GM20431 (cell line): ENCODE results near the gene DCC.
"Not testable (repeated sequence)": the region's sequence is repeated elsewhere in the genome, so short reads cannot be mapped to it uniquely, and the experiment has no call there.

Experiments
- in situ Hi-C: fragments of 300-500 bp; cut with MseI, MboI; formaldehyde crosslinking; loops from one replicate; pipeline ENCODE4 v1.15.0; 2020; ENCODE audit warnings: low sequenced_read_pairs; ENCODE audit not compliant: unreplicated experiment

The DCC gene

GRCh38 chr18:53511725-53512124, 1171.7 kb downstream of the DCC start:
- in situ Hi-C loops, result not testable (repeated sequence)

DNA sequence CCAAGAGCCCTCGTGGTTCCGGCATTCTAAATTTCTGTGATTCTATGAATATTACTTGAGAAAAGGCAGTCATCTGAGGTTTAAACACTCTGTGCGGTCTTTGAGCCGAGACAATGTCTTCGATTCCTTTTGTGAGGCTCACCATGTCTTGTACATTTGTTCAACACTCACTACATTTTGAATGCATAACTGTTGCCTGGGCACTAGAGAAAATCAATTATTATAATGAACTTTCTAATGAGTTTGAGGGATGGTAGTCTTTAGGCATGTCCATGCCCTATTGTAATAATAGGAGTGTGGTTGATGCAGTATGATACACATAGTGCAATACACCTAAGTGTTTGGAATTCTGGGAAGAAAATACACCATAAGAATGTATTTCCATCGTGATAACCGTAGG, 1181.1 kb downstream of the DCC start:
- in situ Hi-C loops, result no loop called here

GRCh38 chr18:53526101-53526870, 1186.3 kb downstream of the DCC start:
- in situ Hi-C loops, result no loop called here

DNA sequence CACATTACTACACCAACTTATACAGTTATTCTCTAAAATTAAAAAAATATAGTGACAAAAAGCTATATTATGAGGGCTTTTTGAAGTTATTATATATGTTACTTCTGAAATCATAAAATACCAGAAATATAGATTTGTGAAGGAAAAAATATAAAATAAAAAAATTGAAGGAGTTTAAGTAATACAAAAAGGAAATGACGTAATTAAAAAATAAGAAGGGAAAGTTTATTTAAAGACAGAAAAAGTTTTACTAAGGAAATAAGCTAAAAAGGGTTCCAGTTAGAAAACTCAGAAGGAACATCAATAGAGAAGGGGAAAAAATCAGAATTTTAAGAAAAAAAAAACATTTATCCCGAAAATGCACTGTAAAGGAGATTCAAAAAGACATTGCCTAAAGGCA, 1187.4 kb downstream of the DCC start:
- in situ Hi-C loops, result no loop called here

DNA sequence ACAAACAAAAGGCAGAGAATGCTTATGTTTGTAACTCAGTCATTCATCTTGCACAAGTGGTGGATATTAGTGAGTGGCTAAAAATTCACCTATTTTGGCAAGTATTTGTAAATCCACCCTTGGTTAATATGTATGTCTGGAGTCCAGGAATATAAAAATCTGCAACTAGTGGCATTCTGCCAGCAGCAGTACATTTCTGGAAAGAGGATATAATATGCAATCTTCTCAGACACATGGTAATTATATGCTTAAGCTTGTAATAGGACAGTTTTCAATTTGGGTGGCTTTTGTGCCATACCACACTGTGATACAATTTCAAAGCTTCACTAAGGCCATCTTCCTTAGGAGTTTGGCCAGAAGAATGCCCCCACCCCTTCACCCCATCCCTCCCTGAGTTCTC, 1191.2 kb downstream of the DCC start:
- in situ Hi-C loops, result no loop called here

DNA sequence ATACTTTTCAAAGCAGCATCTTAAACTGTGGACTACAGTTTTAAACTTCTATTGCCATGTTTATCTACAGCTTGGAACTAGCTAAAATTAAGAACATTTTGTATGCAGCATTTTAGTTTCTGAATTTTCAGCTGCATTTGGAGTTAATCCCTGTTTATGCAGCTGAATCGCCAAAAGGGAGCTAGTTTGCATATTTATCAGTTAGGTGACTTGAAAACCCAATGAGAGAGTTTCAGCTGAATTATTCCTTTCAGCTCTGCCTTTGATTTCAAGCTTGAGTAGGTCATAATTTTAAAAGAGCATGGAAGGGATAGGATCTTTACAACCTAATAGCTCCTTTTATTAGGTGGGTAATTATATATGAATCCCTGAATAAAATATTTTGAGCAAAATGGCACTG, 1191.9 kb downstream of the DCC start:
- in situ Hi-C loops, result no loop called here

- in situ Hi-C loops, result no loop called here
These were observed 1194.2 kb downstream of the DCC start for GRCh38 chr18:53534203-53534602.

- in situ Hi-C loops, result no loop called here
These were observed 1194.7 kb downstream of the DCC start for GRCh38 chr18:53534695-53535094.

DNA sequence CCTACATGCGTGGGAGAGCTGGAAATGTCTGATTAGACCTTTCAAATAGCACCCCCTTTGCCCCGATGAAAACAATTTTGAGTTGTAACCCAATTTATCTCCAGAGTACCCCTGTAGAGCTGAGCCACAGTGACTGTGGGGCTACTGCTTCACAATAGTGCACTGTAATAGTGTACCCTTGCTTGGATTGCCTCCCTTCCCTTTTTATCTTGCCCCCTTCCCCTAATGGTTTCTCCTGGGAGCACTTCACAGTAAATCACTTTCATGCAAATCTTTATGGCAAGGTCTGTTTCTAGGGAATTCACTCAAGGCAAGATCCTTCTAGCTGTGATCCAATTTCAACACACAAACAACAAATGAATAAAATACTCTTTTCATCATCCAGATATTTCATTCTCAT, 1196.9 kb downstream of the DCC start:
- in situ Hi-C loops, result no loop called here

- in situ Hi-C loops, result no loop called here
These were observed 1201.9 kb downstream of the DCC start for GRCh38 chr18:53541924-53542323.

DNA sequence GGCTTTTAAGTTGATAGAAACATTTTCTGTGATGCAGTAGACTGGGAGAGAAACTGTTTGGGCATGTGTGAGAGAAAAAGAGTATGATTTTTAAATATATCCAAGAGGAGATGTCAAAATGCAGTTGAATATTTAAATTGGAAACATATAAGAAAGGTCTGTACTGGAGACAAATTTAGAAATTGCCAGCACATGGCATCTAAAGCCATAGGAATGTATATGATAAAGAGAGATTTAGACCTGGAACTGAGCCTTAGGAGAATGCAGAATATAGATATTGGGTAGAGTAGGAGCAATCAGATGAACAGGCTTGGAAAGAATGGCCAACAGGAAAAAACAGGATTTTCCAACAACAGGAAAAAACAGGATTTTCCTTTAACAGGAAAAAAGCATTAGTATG, 1203.7 kb downstream of the DCC start:
- in situ Hi-C loops, result no loop called here

DNA sequence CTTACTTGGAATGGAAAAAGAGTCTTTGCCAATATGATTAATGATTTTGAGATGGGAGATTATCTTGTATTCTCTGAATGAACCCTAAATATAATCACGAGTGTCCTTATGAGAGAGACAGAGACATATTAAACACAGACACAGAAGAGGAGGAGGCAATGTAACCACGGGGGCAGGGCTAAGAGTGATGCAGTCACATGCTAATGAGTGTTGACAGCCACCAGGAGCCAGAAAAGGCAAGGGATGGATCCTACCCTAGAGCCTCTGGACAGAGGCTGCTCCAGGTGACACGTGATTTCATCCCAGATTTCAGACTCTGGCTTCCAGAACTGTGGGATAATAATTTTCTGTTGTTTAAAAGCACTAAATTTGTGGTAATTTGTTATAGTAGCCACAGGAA, 1204.9 kb downstream of the DCC start:
- in situ Hi-C loops, result no loop called here

DNA sequence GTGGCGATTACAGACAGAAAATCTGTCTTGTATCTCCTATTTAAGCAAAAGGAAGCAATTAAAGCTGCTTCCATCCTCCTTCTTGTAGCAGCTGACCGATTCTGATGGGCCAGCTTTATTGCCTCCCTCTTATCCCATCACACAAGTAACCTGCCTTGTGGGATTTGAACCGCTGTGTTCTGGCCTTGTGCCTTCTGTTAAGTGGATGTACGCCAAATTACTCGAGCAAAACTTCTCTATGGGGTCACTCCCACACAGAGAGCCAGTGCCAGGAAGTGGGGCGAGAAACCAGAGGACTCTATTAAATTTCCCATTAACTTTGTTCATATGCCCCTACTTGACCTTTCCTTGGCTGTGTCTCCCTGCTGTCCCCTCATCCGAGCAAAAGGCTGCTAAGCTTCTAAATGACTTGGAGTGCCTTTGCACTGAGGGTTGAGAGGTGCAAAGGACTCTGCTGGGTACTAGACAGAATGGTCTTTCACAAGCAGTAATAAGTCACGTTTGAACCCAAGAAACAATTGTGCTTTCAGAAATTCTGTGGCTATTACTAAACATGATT, 1212.0 kb downstream of the DCC start:
- in situ Hi-C loops, result loop anchor here (25.0 kb wide), 1 partner anchor 560 kb away; no protein-coding TSS in a partner anchor

DNA sequence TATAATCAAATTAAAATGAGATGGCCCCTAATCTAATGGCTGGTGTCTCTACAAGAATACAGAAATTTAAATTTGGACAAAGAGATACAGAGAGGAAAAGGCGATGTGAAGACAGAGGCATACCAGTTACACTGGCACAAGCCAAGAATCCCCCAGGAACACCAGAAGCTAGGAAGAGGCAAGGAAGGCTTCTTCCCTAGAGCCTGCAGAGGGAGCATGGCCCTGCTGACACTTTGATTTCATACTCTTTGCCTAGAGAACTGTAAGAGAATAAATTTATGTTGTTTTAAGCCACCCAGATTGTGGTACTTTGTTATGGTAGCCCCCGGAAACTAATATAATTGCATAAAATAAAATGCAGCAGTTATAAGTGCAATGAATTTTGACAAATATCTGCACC, 1213.0 kb downstream of the DCC start:
- in situ Hi-C loops, result loop anchor here (25.0 kb wide), 1 partner anchor 559 kb away; no protein-coding TSS in a partner anchor

GRCh38 chr18:53556450-53556849, 1216.5 kb downstream of the DCC start:
- in situ Hi-C loops, result loop anchor here (25.0 kb wide), 1 partner anchor 556 kb away; no protein-coding TSS in a partner anchor

GRCh38 chr18:53560546-53560945, 1220.5 kb downstream of the DCC start:
- in situ Hi-C loops, result loop anchor here (25.0 kb wide), 1 partner anchor 552 kb away; no protein-coding TSS in a partner anchor

GRCh38 chr18:53566626-53567025, 1226.6 kb downstream of the DCC start:
- in situ Hi-C loops, result loop anchor here (25.0 kb wide), 1 partner anchor 546 kb away; no protein-coding TSS in a partner anchor

GRCh38 chr18:53567929-53568574, 1228.1 kb downstream of the DCC start:
- in situ Hi-C loops, result loop anchor here (25.0 kb wide), 1 partner anchor 544 kb away; no protein-coding TSS in a partner anchor
